CD4-positive, alpha-beta T cell (primary cell): ENCODE results near the gene PXDN. TPM values are rescaled to one million over a fixed set of nuclear protein-coding genes. Genes with fewer than 3 reads are reported as not detected.

Experiments used
- ATAC-seq: fragments of 200-7000 bp; cut with Tn5 transposase; one replicate; pipeline ENCODE4 v1.10.0; 2022; ENCODE audit warnings: mild to moderate bottlenecking; ENCODE audit not compliant: poor library complexity
- CTCF ChIA-PET: fragments of 350-600 bp; sonication (Branson Sonifier 250); formaldehyde crosslinking; loops from one replicate; lab custom pipeline; 2021; ENCODE audit warnings: antibody characterized with exemption, inconsistent platforms; lab: Charles Lee
- POLR2A ChIA-PET: fragments of 350-600 bp; sonication (Branson Sonifier 250); formaldehyde crosslinking; loops from one replicate; lab custom pipeline; 2021; ENCODE audit warnings: antibody characterized with exemption, inconsistent platforms; lab: Charles Lee
- DNase-seq, 14 experiments: peaks; one replicate each; pipeline ENCODE4 v3.0.0-alpha.2; 2013 to 2020; ENCODE audit warnings: mixed read lengths in 2 of 14
- H3K27ac ChIP-seq, 2 donors: one replicate each; pipeline versions ENCODE4 v1.5.1 to v1.7.0; 2013; ENCODE audit warnings: low read length in 2 of 2, low read depth in 1 of 2, mild to moderate bottlenecking in 1 of 2
- H3K27me3 ChIP-seq, 2 experiments: 1 replicate in 1 of 2; 2 replicates in 1 of 2; pipeline versions ENCODE4 v1.6.1 to v1.7.0; 2013; ENCODE audit warnings: low read length in 2 of 2, control low read depth in 1 of 2, mild to moderate bottlenecking in 1 of 2, moderate library complexity in 1 of 2; ENCODE audit not compliant: insufficient read depth in 2 of 2, control insufficient read depth in 1 of 2
- H3K36me3 ChIP-seq: one replicate; pipeline ENCODE4 v1.6.1; 2013; ENCODE audit warnings: low read length, control low read depth; ENCODE audit not compliant: insufficient read depth
- H3K4me1 ChIP-seq: one replicate; pipeline ENCODE4 v1.6.1; 2013; ENCODE audit warnings: low read length, control low read depth; ENCODE audit not compliant: insufficient read depth
- H3K4me3 ChIP-seq: one replicate; pipeline ENCODE4 v1.5.1; 2013; ENCODE audit warnings: mild to moderate bottlenecking, low read length, moderate library complexity
- H3K9me3 ChIP-seq, 2 experiments: 1 replicate in 1 of 2; 2 replicates in 1 of 2; pipeline versions ENCODE4 v1.6.1 to v1.7.0; 2013; ENCODE audit warnings: low read length in 2 of 2, mild to moderate bottlenecking in 2 of 2, control low read depth in 1 of 2, moderate library complexity in 1 of 2; ENCODE audit not compliant: control insufficient read depth in 1 of 2, insufficient read depth in 1 of 2
- H3K27ac Mint-ChIP-seq: one replicate; pipeline ENCODE4 v1.8.0; 2020; ENCODE audit warnings: mixed read lengths
- H3K27me3 Mint-ChIP-seq: one replicate; pipeline ENCODE4 v1.8.0; 2021; ENCODE audit warnings: mixed read lengths
- H3K36me3 Mint-ChIP-seq: one replicate; pipeline ENCODE4 v1.8.0; 2021; ENCODE audit warnings: low read depth, mixed read lengths
- H3K4me1 Mint-ChIP-seq: one replicate; pipeline ENCODE4 v1.8.0; 2021; ENCODE audit warnings: low read depth, mixed read lengths
- H3K4me3 Mint-ChIP-seq: one replicate; pipeline ENCODE4 v1.8.0; 2020; ENCODE audit warnings: mild to moderate bottlenecking, mixed read lengths
- H3K9me3 Mint-ChIP-seq: one replicate; pipeline ENCODE4 v1.8.0; 2020; ENCODE audit warnings: mixed read lengths
- intact Hi-C, 2 experiments: fragments of 100-400 bp; cut with DNase I in 1 of 2; cut with micrococcal nuclease in 1 of 2; formaldehyde crosslinking; loops; one replicate each; pipeline versions ENCODE4 v1.15.1 to v1.9.0; 2023 to 2025; cut with DNase I, micrococcal nuclease
- total RNA-seq, 174 experiments: library from RNA in 2 of 174; stranded (reverse) in 2 of 174; gene quantifications; one replicate each; pipeline ENCODE4 v1.2.3 and lab custom pipeline; 2021 to 2026
- TF ChIP-seq, protein P1 (sequence below): fragments of 200-600 bp; IDR thresholded peaks from one replicate; pipeline ENCODE4 v1.8.0; 2022; ENCODE audit warnings: antibody characterized with exemption, mild to moderate bottlenecking

Gene PXDN
- total RNA-seq, 2 experiments from 2014 or later = 0.47 to 0.84 TPM

DNA sequence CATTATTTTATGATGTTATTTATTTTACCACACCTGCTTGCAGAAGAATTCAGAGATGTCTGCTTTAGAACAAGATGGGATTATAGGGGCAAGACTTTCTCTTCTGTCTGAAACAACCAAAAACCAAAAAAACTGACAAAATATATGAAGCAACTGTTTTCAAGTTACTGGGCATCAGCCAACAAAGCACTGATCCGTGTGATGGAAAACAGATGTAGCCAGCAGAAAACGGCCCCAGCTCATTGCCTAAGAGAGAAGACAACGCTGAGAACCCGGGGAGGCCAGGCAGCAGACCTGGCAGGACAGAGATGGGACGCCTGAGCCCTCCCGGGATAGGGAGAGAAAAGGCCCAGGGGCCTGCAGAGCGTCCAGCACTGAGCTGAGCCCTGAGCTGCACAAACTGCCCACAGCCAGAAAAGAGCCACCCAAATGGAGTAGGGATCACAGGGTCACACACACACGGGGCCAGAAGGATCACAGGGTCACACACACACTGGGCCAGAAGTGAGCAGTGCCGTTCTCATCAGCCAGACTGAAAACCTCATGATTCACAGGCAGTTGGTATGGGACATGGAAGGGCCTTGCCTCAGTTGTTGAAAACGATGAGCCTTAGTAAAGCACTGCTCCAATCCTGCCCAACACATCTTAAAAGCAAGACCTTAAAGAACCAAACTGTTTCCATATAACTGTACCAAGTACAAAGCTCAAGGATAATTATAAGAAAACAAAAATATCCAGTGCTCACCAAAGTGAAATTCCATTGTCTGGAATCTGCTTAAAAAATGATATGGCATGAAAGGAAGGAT is 12.1 kb downstream of the PXDN start:
- no peak overlapping the region for H3K4me3 Mint-ChIP-seq
- Histone ChIP-seq H3K4me3 (no peak overlapping the region), H3K4me1 (no peaks in the 10 kb centered on the region), H3K27ac (no peak overlapping the region), H3K36me3 (no peaks in the 10 kb centered on the region), H3K9me3 (peaks cover 0 to 5% of the 10 kb centered on the region in 2 experiments), H3K27me3 (peaks cover 0 to 2% of the 10 kb centered on the region in 2 experiments)
- H3K27ac Mint-ChIP-seq = no peak overlapping the region
- H3K9me3 Mint-ChIP-seq = no peaks in the 10 kb centered on the region
- H3K4me1 Mint-ChIP-seq = no peaks in the 10 kb centered on the region
- H3K27me3 Mint-ChIP-seq = peaks cover 4% of the 10 kb centered on the region
- ATAC-seq = no peak
- no peaks in the 10 kb centered on the region for H3K36me3 Mint-ChIP-seq
- TF ChIP-seq, protein P1, sequence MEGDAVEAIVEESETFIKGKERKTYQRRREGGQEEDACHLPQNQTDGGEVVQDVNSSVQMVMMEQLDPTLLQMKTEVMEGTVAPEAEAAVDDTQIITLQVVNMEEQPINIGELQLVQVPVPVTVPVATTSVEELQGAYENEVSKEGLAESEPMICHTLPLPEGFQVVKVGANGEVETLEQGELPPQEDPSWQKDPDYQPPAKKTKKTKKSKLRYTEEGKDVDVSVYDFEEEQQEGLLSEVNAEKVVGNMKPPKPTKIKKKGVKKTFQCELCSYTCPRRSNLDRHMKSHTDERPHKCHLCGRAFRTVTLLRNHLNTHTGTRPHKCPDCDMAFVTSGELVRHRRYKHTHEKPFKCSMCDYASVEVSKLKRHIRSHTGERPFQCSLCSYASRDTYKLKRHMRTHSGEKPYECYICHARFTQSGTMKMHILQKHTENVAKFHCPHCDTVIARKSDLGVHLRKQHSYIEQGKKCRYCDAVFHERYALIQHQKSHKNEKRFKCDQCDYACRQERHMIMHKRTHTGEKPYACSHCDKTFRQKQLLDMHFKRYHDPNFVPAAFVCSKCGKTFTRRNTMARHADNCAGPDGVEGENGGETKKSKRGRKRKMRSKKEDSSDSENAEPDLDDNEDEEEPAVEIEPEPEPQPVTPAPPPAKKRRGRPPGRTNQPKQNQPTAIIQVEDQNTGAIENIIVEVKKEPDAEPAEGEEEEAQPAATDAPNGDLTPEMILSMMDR = no peak
- ChIA-PET POLR2A (interaction anchor here (0.5 kb wide), 1 partner anchor 591 kb away, joined by 3 read pairs; no protein-coding TSS in a partner anchor), CTCF (no interaction called here)
- intact Hi-C loops = no loop called here
- DNase-seq = no peak

- H3K27me3 Mint-ChIP-seq = peaks cover 4% of the 10 kb centered on the region
- TF ChIP-seq, protein P1 = no peak
- no peaks in the 10 kb centered on the region for H3K36me3 Mint-ChIP-seq
- peaks cover 0 to 8% of the 10 kb centered on the region in 2 experiments for H3K9me3 ChIP-seq
- H3K4me1 Mint-ChIP-seq = no peaks in the 10 kb centered on the region
- no peak overlapping the region for H3K27ac ChIP-seq
- no peak overlapping the region for H3K4me3 ChIP-seq
- peaks cover 0 to 4% of the 10 kb centered on the region in 2 experiments for H3K27me3 ChIP-seq
- H3K36me3 ChIP-seq = no peaks in the 10 kb centered on the region
- H3K9me3 Mint-ChIP-seq = no peaks in the 10 kb centered on the region
- no peak overlapping the region for H3K4me3 Mint-ChIP-seq
- H3K27ac Mint-ChIP-seq = no peak overlapping the region
- no peaks in the 10 kb centered on the region for H3K4me1 ChIP-seq
- POLR2A ChIA-PET = no interaction called here
- ATAC-seq (no peak), DNase-seq (no peak)
- CTCF ChIA-PET = no interaction called here
- intact Hi-C loops = no loop called here
These were observed 12.8 kb downstream of the PXDN start for GRCh38 chr2:1731447-1731962.

GRCh38 chr2:1730015-1730927 is 14.0 kb downstream of the PXDN start:
- H3K27ac ChIP-seq = no peak overlapping the region
- no peak overlapping the region for H3K27ac Mint-ChIP-seq
- H3K36me3 Mint-ChIP-seq = no peaks in the 10 kb centered on the region
- H3K9me3 Mint-ChIP-seq = no peaks in the 10 kb centered on the region
- no peaks in the 10 kb centered on the region for H3K36me3 ChIP-seq
- ChIA-PET CTCF (no interaction called here), POLR2A (no interaction called here)
- H3K27me3 Mint-ChIP-seq = peaks cover 4% of the 10 kb centered on the region
- no peaks in the 10 kb centered on the region for H3K4me1 Mint-ChIP-seq
- no peaks in the 10 kb centered on the region for H3K4me1 ChIP-seq
- DNase-seq = no peak
- ATAC-seq = no peak
- peaks cover 0 to 4% of the 10 kb centered on the region in 2 experiments for H3K27me3 ChIP-seq
- H3K9me3 ChIP-seq = peaks cover 0 to 8% of the 10 kb centered on the region in 2 experiments
- H3K4me3 ChIP-seq = no peak overlapping the region
- TF ChIP-seq, protein P1 = no peak
- intact Hi-C loops = no loop called here
- no peak overlapping the region for H3K4me3 Mint-ChIP-seq
